SK-N-MC (cell line): ENCODE measurements around the gene VPS52.

Experiments used
- EZH2 ChIP-seq: fragments of 200-600 bp; sonication (generic); IDR thresholded peaks from one replicate; pipeline ENCODE4 v1.6.1; 2017; ENCODE audit warnings: antibody characterized with exemption
- FOXP2 ChIP-seq: optimal IDR thresholded peaks from 2 replicates; pipeline ENCODE3; 2011; ENCODE audit warnings: mild to moderate bottlenecking, moderate library complexity; ENCODE audit not compliant: insufficient read depth; ENCODE audit errors: extremely low read length, control extremely low read depth

DNA sequence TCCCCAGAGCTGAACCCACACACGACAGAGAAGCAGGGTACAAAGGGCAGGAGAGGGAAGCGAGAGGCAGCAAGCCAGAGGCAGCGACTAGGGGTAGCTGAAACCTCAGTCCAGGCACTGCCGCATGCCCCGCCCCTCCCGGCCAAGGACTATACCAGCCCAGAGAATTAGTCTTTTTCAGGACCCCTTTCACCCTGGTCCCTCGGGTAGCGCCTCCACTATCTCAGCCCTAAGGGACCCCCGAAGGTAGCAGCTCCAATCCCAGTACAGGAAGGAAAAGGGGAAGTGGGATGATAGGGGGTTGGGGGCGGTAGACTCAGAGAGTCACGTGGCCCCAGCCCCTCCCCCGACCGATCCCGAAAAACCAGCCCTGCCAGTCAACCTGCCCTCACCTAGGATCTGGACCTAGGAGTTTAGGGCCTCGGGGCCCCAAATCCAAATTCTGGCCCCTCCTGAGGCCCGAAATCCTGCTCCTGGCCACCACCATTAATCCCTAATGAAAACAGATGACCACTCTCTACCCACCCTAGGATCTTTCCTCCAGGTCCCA, 25.8 kb upstream of the VPS52 start:
- no peak for TF ChIP-seq EZH2
- TF ChIP-seq FOXP2: no peak
